Measurements from ENCODE around the gene MAGEF1.

DNA sequence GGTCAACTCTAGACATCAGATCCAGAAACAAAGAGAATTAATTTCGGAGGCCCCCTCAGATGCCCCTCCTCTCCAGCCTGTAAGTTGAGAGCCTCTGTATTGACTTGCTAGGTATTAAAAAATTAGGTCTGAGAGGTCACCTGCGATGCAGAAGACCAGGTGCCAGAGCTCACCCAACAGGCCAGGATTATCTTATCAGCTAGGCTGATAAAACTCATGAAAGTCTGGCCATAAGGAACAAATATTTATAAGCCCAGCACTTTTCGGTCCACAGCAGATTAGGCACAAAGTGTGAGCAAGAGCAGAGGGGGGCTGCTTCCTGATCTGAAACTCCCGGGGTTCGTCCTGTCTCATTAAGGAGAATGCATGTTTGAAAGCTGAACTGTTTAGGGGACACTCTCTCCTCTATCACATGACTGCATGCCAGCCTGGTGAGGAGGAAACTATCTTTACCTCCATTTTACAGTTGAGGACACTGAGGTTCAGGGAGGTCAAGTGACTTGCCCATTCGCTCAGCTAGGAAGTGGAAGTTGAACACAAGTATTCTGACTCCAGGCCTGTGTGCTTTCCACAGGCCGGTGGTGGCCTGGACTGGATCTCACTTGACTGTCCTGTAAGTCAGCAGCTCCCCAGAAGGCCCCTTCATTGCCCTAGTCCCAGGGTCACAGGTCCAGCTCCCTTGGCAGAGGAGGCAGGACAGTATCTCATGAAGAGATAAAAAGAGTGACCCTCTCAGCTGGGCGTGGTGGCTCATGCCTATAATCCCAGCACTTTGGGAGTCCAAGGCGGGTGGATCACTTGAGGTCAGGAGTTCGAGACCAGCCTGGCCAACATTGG is 39.6 kb upstream of the MAGEF1 start:
- TF ChIP-seq, protein P1, sequence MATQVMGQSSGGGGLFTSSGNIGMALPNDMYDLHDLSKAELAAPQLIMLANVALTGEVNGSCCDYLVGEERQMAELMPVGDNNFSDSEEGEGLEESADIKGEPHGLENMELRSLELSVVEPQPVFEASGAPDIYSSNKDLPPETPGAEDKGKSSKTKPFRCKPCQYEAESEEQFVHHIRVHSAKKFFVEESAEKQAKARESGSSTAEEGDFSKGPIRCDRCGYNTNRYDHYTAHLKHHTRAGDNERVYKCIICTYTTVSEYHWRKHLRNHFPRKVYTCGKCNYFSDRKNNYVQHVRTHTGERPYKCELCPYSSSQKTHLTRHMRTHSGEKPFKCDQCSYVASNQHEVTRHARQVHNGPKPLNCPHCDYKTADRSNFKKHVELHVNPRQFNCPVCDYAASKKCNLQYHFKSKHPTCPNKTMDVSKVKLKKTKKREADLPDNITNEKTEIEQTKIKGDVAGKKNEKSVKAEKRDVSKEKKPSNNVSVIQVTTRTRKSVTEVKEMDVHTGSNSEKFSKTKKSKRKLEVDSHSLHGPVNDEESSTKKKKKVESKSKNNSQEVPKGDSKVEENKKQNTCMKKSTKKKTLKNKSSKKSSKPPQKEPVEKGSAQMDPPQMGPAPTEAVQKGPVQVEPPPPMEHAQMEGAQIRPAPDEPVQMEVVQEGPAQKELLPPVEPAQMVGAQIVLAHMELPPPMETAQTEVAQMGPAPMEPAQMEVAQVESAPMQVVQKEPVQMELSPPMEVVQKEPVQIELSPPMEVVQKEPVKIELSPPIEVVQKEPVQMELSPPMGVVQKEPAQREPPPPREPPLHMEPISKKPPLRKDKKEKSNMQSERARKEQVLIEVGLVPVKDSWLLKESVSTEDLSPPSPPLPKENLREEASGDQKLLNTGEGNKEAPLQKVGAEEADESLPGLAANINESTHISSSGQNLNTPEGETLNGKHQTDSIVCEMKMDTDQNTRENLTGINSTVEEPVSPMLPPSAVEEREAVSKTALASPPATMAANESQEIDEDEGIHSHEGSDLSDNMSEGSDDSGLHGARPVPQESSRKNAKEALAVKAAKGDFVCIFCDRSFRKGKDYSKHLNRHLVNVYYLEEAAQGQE (IDR thresholded peaks at IDR 0.05; ENCODE audit: unreplicated experiment) = no peak
- TF ChIP-seq, protein P2, sequence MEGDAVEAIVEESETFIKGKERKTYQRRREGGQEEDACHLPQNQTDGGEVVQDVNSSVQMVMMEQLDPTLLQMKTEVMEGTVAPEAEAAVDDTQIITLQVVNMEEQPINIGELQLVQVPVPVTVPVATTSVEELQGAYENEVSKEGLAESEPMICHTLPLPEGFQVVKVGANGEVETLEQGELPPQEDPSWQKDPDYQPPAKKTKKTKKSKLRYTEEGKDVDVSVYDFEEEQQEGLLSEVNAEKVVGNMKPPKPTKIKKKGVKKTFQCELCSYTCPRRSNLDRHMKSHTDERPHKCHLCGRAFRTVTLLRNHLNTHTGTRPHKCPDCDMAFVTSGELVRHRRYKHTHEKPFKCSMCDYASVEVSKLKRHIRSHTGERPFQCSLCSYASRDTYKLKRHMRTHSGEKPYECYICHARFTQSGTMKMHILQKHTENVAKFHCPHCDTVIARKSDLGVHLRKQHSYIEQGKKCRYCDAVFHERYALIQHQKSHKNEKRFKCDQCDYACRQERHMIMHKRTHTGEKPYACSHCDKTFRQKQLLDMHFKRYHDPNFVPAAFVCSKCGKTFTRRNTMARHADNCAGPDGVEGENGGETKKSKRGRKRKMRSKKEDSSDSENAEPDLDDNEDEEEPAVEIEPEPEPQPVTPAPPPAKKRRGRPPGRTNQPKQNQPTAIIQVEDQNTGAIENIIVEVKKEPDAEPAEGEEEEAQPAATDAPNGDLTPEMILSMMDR (conservative IDR thresholded peaks at IDR 0.05; ENCODE audit: low read depth in 2 of 2) = no peak
- TF ChIP-seq EZH2 (IDR thresholded peaks at IDR 0.05; ENCODE audit: low read depth, unreplicated experiment) = no peak
- no peak for TF ChIP-seq EZH2phosphoT487 (IDR thresholded peaks at IDR 0.05; ENCODE audit: unreplicated experiment)
- no peak for TF ChIP-seq ZNF331 (CRISPR knock-in tag; IDR thresholded peaks at IDR 0.05; ENCODE audit: low read depth)
- no peak for TF ChIP-seq JUNB (IDR thresholded peaks at IDR 0.05; ENCODE audit: unreplicated experiment)
- no peak for TF ChIP-seq CREB1 (CRISPR knock-in tag; IDR thresholded peaks at IDR 0.05; ENCODE audit: low read depth)
- TF ChIP-seq POLR2AphosphoS5 (IDR thresholded peaks at IDR 0.05; ENCODE audit: low read depth) = no peak
- TF ChIP-seq, protein P3, sequence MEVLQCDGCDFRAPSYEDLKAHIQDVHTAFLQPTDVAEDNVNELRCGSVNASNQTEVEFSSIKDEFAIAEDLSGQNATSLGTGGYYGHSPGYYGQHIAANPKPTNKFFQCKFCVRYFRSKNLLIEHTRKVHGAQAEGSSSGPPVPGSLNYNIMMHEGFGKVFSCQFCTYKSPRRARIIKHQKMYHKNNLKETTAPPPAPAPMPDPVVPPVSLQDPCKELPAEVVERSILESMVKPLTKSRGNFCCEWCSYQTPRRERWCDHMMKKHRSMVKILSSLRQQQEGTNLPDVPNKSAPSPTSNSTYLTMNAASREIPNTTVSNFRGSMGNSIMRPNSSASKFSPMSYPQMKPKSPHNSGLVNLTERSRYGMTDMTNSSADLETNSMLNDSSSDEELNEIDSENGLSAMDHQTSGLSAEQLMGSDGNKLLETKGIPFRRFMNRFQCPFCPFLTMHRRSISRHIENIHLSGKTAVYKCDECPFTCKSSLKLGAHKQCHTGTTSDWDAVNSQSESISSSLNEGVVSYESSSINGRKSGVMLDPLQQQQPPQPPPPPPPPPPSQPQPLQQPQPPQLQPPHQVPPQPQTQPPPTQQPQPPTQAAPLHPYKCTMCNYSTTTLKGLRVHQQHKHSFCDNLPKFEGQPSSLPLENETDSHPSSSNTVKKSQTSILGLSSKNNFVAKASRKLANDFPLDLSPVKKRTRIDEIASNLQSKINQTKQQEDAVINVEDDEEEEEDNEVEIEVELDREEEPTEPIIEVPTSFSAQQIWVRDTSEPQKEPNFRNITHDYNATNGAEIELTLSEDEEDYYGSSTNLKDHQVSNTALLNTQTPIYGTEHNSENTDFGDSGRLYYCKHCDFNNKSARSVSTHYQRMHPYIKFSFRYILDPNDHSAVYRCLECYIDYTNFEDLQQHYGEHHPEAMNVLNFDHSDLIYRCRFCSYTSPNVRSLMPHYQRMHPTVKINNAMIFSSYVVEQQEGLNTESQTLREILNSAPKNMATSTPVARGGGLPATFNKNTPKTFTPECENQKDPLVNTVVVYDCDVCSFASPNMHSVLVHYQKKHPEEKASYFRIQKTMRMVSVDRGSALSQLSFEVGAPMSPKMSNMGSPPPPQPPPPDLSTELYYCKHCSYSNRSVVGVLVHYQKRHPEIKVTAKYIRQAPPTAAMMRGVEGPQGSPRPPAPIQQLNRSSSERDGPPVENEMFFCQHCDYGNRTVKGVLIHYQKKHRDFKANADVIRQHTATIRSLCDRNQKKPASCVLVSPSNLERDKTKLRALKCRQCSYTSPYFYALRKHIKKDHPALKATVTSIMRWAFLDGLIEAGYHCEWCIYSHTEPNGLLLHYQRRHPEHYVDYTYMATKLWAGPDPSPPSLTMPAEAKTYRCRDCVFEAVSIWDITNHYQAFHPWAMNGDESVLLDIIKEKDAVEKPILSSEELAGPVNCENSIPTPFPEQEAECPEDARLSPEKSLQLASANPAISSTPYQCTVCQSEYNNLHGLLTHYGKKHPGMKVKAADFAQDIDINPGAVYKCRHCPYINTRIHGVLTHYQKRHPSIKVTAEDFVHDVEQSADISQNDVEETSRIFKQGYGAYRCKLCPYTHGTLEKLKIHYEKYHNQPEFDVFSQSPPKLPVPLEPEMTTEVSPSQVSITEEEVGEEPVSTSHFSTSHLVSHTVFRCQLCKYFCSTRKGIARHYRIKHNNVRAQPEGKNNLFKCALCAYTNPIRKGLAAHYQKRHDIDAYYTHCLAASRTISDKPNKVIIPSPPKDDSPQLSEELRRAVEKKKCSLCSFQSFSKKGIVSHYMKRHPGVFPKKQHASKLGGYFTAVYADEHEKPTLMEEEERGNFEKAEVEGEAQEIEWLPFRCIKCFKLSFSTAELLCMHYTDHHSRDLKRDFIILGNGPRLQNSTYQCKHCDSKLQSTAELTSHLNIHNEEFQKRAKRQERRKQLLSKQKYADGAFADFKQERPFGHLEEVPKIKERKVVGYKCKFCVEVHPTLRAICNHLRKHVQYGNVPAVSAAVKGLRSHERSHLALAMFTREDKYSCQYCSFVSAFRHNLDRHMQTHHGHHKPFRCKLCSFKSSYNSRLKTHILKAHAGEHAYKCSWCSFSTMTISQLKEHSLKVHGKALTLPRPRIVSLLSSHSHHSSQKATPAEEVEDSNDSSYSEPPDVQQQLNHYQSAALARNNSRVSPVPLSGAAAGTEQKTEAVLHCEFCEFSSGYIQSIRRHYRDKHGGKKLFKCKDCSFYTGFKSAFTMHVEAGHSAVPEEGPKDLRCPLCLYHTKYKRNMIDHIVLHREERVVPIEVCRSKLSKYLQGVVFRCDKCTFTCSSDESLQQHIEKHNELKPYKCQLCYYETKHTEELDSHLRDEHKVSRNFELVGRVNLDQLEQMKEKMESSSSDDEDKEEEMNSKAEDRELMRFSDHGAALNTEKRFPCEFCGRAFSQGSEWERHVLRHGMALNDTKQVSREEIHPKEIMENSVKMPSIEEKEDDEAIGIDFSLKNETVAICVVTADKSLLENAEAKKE (CRISPR knock-in tag; IDR thresholded peaks at IDR 0.05) = no peak
- no peak for TF ChIP-seq STAT1 (IDR thresholded peaks at IDR 0.05; ENCODE audit: unreplicated experiment)
- no peak for TF ChIP-seq ZNF114 (CRISPR knock-in tag; IDR thresholded peaks at IDR 0.05)
- TF ChIP-seq ETS1 (IDR thresholded peaks at IDR 0.05) = no peak
